Memory B cell (primary cell): ENCODE data around the gene TMEM223.

Experiments
- ATAC-seq: fragments of 150-1000 bp; cut with Tn5 transposase; 2 replicates; pipeline ENCODE4 v1.10.0; 2021; ENCODE audit warnings: low read depth, mild to moderate bottlenecking, moderate library complexity
- DNase-seq, 2 donors: peaks; one replicate each; pipeline ENCODE4 v3.0.0; 2022; ENCODE audit warnings: low spot score in 2 of 2
- H3K27ac Mint-ChIP-seq: one replicate; pipeline ENCODE4 v1.8.0; 2022; ENCODE audit warnings: mild to moderate bottlenecking, moderate library complexity, mixed read lengths
- H3K27me3 Mint-ChIP-seq: one replicate; pipeline ENCODE4 v1.8.0; 2022; ENCODE audit warnings: mixed read lengths
- H3K36me3 Mint-ChIP-seq: one replicate; pipeline ENCODE4 v1.8.0; 2022; ENCODE audit warnings: mild to moderate bottlenecking, mixed read lengths
- H3K4me1 Mint-ChIP-seq: one replicate; pipeline ENCODE4 v1.8.0; 2022; ENCODE audit warnings: mixed read lengths
- H3K4me3 Mint-ChIP-seq: one replicate; pipeline ENCODE4 v1.8.0; 2022; ENCODE audit warnings: mild to moderate bottlenecking, moderate library complexity, mixed read lengths
- H3K9me3 Mint-ChIP-seq: one replicate; pipeline ENCODE4 v1.8.0; 2022; ENCODE audit warnings: mixed read lengths

TMEM223 gene

GRCh38 chr11:62810748-62811147, 18.9 kb upstream of the TMEM223 start:
- H3K27ac Mint-ChIP-seq: no peak overlapping the region
- no peak for ATAC-seq
- no peak overlapping the region for H3K4me3 Mint-ChIP-seq
- peaks cover 1% of the 10 kb centered on the region for H3K36me3 Mint-ChIP-seq
- H3K4me1 Mint-ChIP-seq: peaks cover 7% of the 10 kb centered on the region
- DNase-seq: no peak
- no peaks in the 10 kb centered on the region for H3K9me3 Mint-ChIP-seq
- H3K27me3 Mint-ChIP-seq: no peaks in the 10 kb centered on the region

DNA sequence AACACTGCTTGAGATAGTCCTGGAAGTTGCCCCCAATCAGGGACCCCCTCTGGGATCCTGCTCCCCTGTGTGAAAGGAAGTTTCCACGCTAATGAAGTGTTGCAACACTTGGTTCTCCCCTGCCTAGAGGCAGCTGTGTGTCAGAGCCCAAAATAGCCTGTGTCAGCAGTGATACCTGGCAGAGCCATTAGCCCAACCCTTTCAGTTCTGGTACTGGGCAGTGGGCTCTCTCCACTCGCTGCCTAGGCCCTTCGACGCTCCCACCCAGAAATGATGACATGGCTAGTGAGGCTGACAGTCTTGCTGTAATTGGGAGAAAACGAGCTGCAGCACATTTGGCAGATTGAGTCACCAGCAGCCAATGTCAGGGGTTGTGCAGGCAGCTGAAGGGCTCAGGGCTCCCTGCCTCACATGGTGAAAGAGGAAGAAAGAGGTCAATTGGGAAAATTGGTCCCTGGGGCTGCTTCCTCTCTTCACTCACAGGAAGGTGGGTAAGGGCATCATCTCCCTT, 14.9 kb upstream of the TMEM223 start:
- DNase-seq: no peak
- Mint-ChIP-seq H3K27me3 (no peaks in the 10 kb centered on the region), H3K4me1 (peaks cover 20% of the 10 kb centered on the region), H3K4me3 (peak overlapping the region; percentile 96), H3K27ac (peak overlapping the region; percentile 28), H3K9me3 (no peaks in the 10 kb centered on the region), H3K36me3 (peaks cover 11% of the 10 kb centered on the region)
- ATAC-seq: no peak

GRCh38 chr11:62805961-62806441, 14.2 kb upstream of the TMEM223 start:
- no peaks in the 10 kb centered on the region for H3K27me3 Mint-ChIP-seq
- H3K9me3 Mint-ChIP-seq: no peaks in the 10 kb centered on the region
- DNase-seq (no peak), ATAC-seq (peak; percentile 9)
- H3K36me3 Mint-ChIP-seq: peaks cover 15% of the 10 kb centered on the region
- H3K4me1 Mint-ChIP-seq: peaks cover 20% of the 10 kb centered on the region
- peak overlapping the region; percentile 96 for H3K4me3 Mint-ChIP-seq
- H3K27ac Mint-ChIP-seq: peak overlapping the region; percentile 97

DNA sequence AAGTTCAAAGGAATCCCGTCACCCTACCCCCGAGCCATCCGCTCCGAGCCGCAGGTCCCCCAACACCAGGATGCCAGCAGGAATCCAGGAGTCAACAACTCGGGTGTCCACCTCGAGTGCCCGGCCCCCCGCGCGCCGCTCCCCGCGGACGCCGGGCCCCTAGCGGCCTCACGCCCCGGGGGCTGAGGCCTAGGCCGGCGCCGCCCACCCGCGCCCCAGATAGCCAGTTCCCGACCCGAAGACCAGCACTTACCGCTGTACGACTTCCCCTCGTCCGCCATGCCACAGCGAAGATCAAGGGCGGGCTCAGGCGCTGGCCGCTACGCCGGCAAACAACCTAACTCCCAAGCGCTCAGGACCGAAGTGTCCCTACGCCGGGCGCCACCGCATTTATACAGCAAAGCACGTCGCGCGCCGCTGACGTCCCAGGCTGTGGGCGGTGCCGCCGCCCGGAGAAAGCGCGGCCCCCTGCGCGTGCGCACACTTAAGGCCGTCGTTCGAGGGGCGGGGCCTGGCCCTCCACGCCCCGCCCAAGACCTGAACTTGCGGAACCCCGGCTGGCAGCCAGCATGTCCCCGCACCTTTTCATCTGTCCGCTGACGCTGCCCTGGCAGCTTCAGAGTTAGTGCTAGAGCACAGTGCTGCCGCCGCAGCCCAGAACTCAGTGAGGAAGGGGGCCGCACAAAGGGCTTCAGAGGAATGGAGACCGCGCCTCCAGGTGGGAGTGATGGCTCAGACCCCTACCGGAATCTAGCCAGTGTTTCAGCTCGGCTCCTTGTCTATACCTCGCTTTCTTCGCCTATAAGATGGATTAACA, 13.5 kb upstream of the TMEM223 start, which contains the start of gene NXF1:
NXF1 (minus strand) TSS at position 365 of the 817 bp plus-strand sequence; CDS start at position 281, 84 bp downstream.
- Mint-ChIP-seq H3K27me3 (no peaks in the 10 kb centered on the region), H3K4me3 (peak within 1 kb of the TSS; percentile 96), H3K9me3 (no peaks in the 10 kb centered on the region), H3K36me3 (peaks cover 18% of the 10 kb centered on the region), H3K4me1 (peaks cover 20% of the 10 kb centered on the region), H3K27ac (peak within 1 kb of the TSS; percentile 97)
- peak; percentile 87 for ATAC-seq
- DNase-seq: peak; percentile 98 to 99

DNA sequence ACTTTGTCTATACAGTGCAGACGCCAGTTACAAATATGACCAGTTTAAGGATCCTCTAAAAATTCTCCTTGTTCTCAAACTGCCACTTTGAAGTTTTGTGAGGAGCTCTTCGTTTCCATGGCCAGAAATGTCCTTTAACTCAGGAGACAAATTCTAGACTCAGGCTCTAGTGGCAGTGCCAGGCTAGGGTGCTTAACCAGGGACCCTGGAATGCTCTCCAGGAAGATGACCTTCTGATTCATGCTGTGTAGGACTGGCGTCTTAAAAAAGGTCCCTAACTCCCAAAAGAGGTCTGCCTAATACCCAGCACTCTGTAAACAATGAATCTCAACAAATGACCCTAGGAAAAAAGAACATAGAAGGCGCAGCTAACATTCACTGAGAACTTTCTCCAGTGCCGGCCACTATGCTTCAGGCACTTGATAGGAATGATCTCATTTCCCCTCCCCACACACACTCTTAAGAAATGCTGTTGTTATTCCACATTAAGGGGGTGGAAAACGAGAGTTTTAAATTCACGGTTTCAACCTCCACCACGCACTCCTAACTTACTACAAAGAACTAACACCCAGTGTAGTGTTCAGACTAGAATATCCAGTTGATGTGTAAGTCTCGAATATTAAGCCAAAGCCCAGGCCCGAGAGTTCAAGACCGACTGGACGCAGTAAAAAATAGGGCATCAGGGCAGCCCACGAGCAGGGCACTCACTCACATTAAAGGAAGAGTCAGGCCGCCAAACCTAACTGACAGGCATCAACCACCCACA, 12.7 kb upstream of the TMEM223 start:
- peaks cover 24% of the 10 kb centered on the region for H3K36me3 Mint-ChIP-seq
- peak overlapping the region; percentile 96 for H3K4me3 Mint-ChIP-seq
- ATAC-seq (peak; percentile 6), DNase-seq (no peak)
- H3K27ac Mint-ChIP-seq: peak overlapping the region; percentile 97
- peaks cover 20% of the 10 kb centered on the region for H3K4me1 Mint-ChIP-seq
- H3K9me3 Mint-ChIP-seq: no peaks in the 10 kb centered on the region
- no peaks in the 10 kb centered on the region for H3K27me3 Mint-ChIP-seq

DNA sequence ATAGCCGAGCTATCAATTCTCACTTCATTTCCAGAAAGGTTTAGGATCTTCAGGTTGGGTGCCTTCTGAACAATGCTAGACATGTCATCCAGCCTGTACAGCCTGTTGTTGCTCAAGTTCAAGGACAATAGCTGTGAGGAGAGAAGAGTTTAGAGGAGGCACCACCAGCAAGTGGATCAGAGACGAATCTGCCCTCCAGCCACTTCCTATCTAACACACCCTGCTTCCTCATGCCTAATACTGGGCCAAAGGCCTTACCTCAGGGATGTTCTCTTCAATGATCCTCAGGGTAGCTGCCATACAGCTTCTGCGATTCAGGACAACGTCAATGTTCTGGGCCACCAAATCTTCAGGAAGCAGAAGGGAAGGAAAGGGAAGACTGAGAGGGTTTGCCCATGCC, 9.3 kb upstream of the TMEM223 start:
- Mint-ChIP-seq H3K4me1 (peaks cover 16% of the 10 kb centered on the region), H3K27me3 (no peaks in the 10 kb centered on the region), H3K4me3 (no peak overlapping the region), H3K9me3 (no peaks in the 10 kb centered on the region), H3K27ac (no peak overlapping the region), H3K36me3 (peaks cover 37% of the 10 kb centered on the region)
- ATAC-seq (no peak), DNase-seq (no peak)

DNA sequence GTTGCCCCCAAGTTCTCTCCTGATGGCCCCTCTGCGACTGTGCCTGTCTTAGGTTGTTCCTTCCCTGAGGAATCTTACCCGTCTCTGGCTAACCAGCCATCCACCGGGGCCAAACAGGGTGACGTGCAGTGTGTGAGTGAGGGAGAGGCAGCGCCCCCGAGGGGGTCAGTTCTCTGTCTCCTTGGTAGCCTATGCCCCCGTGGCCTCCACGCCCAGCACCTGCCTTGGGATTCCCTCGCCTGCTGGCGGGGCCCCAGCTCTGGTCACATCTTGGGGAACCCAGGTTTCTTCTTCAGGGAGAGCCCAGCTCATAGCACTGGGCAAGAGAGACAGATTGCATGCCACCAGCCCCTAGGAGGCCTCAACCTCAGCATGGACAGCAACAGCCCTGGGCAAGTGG, 7.7 kb upstream of the TMEM223 start:
- H3K9me3 Mint-ChIP-seq: no peaks in the 10 kb centered on the region
- H3K27me3 Mint-ChIP-seq: no peaks in the 10 kb centered on the region
- DNase-seq (no peak), ATAC-seq (no peak)
- no peak overlapping the region for H3K4me3 Mint-ChIP-seq
- no peak overlapping the region for H3K27ac Mint-ChIP-seq
- H3K36me3 Mint-ChIP-seq: peaks cover 42% of the 10 kb centered on the region
- H3K4me1 Mint-ChIP-seq: peaks cover 10% of the 10 kb centered on the region

DNA sequence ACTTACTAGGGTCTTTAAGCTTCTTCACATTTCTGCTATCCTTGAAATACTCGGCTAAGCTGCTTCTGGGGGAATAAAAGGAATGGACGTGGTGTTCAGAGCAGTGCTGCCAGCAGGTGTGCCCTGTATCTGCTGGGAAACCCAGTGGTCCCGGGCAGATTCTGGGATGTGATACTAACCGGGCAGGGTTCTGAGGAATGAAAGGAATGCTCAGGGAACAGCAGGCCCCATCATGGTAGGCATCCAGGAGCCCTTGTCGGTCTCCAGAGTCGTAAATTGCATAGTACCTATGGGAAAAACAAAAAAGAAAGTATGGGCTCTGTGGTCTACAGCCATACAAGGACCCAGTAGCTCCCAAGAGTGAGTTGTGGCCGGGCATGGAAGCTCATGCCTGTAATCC, 4.5 kb upstream of the TMEM223 start:
- Mint-ChIP-seq H3K27me3 (no peaks in the 10 kb centered on the region), H3K4me3 (no peak overlapping the region), H3K27ac (no peak overlapping the region), H3K9me3 (no peaks in the 10 kb centered on the region), H3K36me3 (peaks cover 37% of the 10 kb centered on the region), H3K4me1 (peaks cover 12% of the 10 kb centered on the region)
- ATAC-seq: no peak
- DNase-seq: no peak

GRCh38 chr11:62794201-62794775, 2.5 kb upstream of the TMEM223 start:
- H3K4me3 Mint-ChIP-seq: peak overlapping the region; percentile 9
- DNase-seq: no peak
- no peak overlapping the region for H3K27ac Mint-ChIP-seq
- H3K9me3 Mint-ChIP-seq: no peaks in the 10 kb centered on the region
- no peak for ATAC-seq
- H3K36me3 Mint-ChIP-seq: peaks cover 30% of the 10 kb centered on the region
- H3K4me1 Mint-ChIP-seq: peaks cover 26% of the 10 kb centered on the region
- no peaks in the 10 kb centered on the region for H3K27me3 Mint-ChIP-seq

GRCh38 chr11:62792202-62792575, 383 bp upstream of the TMEM223 start:
- peak overlapping the region; percentile 77 for H3K27ac Mint-ChIP-seq
- no peaks in the 10 kb centered on the region for H3K9me3 Mint-ChIP-seq
- H3K4me1 Mint-ChIP-seq: peaks cover 34% of the 10 kb centered on the region
- H3K4me3 Mint-ChIP-seq: peak overlapping the region; percentile 88
- peaks cover 21% of the 10 kb centered on the region for H3K36me3 Mint-ChIP-seq
- no peaks in the 10 kb centered on the region for H3K27me3 Mint-ChIP-seq
- ATAC-seq: no peak
- DNase-seq: no peak

DNA sequence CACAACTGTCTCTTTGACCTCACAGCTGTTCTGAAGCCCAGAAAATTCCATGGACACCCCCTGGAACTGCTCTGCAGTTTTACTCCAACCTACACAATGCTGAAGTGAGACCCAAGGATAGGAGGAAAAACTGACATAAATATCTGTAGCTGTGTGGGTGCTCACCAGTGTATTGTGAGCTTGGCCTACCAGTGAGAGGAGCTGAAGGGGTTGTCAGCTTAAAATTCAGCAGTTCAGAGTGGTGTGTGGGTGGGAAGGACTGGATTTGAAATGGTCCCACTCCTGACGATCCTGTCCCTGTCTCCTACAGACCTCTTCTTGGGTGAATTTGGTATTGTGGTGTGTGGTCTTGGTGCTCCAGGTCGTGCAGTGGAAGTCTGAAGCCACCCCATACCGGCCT, 2.2 kb downstream of the TMEM223 start:
- H3K9me3 Mint-ChIP-seq: no peaks in the 10 kb centered on the region
- peaks cover 37% of the 10 kb centered on the region for H3K4me1 Mint-ChIP-seq
- DNase-seq (no peak), ATAC-seq (no peak)
- no peak overlapping the region for H3K4me3 Mint-ChIP-seq
- H3K27me3 Mint-ChIP-seq: no peaks in the 10 kb centered on the region
- H3K27ac Mint-ChIP-seq: peak overlapping the region; percentile 83
- H3K36me3 Mint-ChIP-seq: peaks cover 9% of the 10 kb centered on the region

DNA sequence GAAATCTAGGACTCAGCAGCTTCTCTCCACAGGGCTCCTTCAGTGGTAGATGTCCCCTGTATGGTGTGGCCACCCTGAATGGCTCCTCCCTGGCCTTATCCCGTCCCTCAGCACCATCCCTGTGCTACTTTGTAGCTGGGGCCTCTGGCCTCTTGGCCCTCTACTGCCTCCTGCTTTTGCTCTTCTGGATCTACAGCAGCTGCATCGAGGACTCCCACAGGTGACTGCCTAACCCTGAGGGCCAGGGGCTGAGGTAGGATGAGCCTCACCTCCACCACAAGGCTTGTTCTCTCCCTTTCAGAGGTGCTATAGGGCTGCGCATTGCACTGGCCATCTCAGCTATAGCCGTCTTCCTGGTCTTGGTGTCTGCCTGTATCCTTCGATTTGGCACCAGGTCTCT, 2.8 kb downstream of the TMEM223 start:
- Mint-ChIP-seq H3K27ac (peak overlapping the region; percentile 83), H3K9me3 (no peaks in the 10 kb centered on the region), H3K4me3 (peak overlapping the region; percentile 61), H3K36me3 (peaks cover 4% of the 10 kb centered on the region), H3K4me1 (peaks cover 35% of the 10 kb centered on the region), H3K27me3 (no peaks in the 10 kb centered on the region)
- ATAC-seq: no peak
- DNase-seq: no peak

- peaks cover 2% of the 10 kb centered on the region for H3K36me3 Mint-ChIP-seq
- ATAC-seq: peak; percentile 74
- DNase-seq: peak; percentile 95 to 96
- no peaks in the 10 kb centered on the region for H3K9me3 Mint-ChIP-seq
- no peaks in the 10 kb centered on the region for H3K27me3 Mint-ChIP-seq
- H3K4me1 Mint-ChIP-seq: peaks cover 30% of the 10 kb centered on the region
- H3K4me3 Mint-ChIP-seq: peak within 1 kb of the TSS; percentile 97
- H3K27ac Mint-ChIP-seq: peak within 1 kb of the TSS; percentile 96
These were observed 4.6 kb downstream of the TMEM223 start, which contains the start of gene TMEM179B for GRCh38 chr11:62787005-62787759. TSS of gene TMEM179B (plus strand) at chr11:62787402. CDS start at chr11:62787432, 30 bp downstream.
